Hepatocyte (in vitro differentiated cells): ENCODE results near the gene THAP7.

Experiments used
- CTCF ChIP-seq: fragments of 200-600 bp; sonication (generic); IDR thresholded peaks from 2 replicates; pipeline ENCODE4 v1.5.1; 2016; ENCODE audit warnings: antibody characterized with exemption, mild to moderate bottlenecking; ENCODE audit not compliant: poor library complexity
- EZH2 ChIP-seq: fragments of 200-600 bp; sonication (generic); IDR thresholded peaks from 2 replicates; pipeline ENCODE4 v1.6.1; 2016; ENCODE audit warnings: antibody characterized with exemption, mild to moderate bottlenecking, borderline replicate concordance

GRCh38 chr22:20991252-20992055, 10.5 kb downstream of the THAP7 start:
- TF ChIP-seq CTCF = no peak
- TF ChIP-seq EZH2 = no peak
